ENCODE results near the gene NCOA1.

DNA sequence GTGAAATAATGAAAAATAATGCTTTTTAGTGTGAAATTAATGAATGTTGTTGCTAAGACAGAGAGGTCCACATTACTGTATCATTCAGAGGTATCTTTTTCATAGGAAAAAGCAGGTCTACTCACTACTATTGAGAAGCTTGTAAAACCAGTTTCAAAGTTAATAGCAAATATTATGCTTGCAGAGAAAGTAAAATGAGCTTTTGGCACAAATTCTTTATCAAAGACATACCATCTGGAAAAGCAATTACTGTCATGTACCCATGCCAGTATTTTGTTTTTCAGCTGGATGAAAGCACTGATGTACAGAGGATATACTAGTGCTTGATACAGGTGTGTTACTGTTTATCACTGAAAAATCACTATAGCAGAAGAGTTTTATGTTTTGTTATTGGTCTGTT is 77.5 kb downstream of the NCOA1 start:
- no peak for TF ChIP-seq YY1 (IDR thresholded peaks at IDR 0.05)
- TF ChIP-seq, protein P1, sequence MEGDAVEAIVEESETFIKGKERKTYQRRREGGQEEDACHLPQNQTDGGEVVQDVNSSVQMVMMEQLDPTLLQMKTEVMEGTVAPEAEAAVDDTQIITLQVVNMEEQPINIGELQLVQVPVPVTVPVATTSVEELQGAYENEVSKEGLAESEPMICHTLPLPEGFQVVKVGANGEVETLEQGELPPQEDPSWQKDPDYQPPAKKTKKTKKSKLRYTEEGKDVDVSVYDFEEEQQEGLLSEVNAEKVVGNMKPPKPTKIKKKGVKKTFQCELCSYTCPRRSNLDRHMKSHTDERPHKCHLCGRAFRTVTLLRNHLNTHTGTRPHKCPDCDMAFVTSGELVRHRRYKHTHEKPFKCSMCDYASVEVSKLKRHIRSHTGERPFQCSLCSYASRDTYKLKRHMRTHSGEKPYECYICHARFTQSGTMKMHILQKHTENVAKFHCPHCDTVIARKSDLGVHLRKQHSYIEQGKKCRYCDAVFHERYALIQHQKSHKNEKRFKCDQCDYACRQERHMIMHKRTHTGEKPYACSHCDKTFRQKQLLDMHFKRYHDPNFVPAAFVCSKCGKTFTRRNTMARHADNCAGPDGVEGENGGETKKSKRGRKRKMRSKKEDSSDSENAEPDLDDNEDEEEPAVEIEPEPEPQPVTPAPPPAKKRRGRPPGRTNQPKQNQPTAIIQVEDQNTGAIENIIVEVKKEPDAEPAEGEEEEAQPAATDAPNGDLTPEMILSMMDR (IDR thresholded peaks at IDR 0.05; ENCODE audit: low read depth, low read length, missing input control), result no peak

Measured in liver (tissue), 2 donors.